GM12878 (cell line): ENCODE data around the gene CTXND1. TPM values are rescaled to one million over a fixed set of nuclear protein-coding genes. Genes with fewer than 3 reads are reported as not detected.

Experiments used
- ATAC-seq: fragments of 200-7000 bp; cut with Tn5 transposase; 3 replicates; pipeline ENCODE4 v1.9.1; 2020; ENCODE audit warnings: mild to moderate bottlenecking, moderate library complexity
- BruUV-seq: library from RNA; stranded (reverse); fragments of 400-500 nt; replicated peaks from 2 replicates; lab custom pipeline; 2021; lab: Mats Ljungman, UMichigan
- CTCF ChIA-PET: fragments of 300-600 bp; sonication (Branson Sonifier 250); formaldehyde crosslinking; extraction: SDS; loops from one replicate; lab custom pipeline; 2021; ENCODE audit warnings: inconsistent platforms; lab: Yijun Ruan, JAX
- POLR2A ChIA-PET: fragments of 350-600 bp; formaldehyde crosslinking; extraction: SDS; loops from one replicate; lab custom pipeline; 2021; ENCODE audit warnings: inconsistent platforms; lab: Charles Lee
- RAD21 ChIA-PET: fragments of 300-600 bp; sonication (Branson Sonifier 250); formaldehyde crosslinking; loops from one replicate; lab custom pipeline; 2023; ENCODE audit warnings: antibody characterized with exemption; ENCODE audit not compliant: unreplicated experiment; lab: Charles Lee
- SMC1A ChIA-PET: fragments of 300-600 bp; sonication (Branson Sonifier 250); formaldehyde crosslinking; loops from one replicate; lab custom pipeline; 2023; ENCODE audit not compliant: unreplicated experiment, uncharacterized antibody; lab: Charles Lee
- DNase-seq: peaks from one replicate; pipeline ENCODE4 v3.0.0-alpha.2; 2011; ENCODE audit warnings: low read depth, low spot score
- FAIRE-seq: peaks from 3 replicates; lab custom pipeline; 2011; peaks lifted over from hg19 to GRCh38; lab: Jason Lieb, UNC
- H2AFZ ChIP-seq: 2 replicates; pipeline ENCODE4 v1.6.0; 2011; ENCODE audit warnings: low read depth, low read length, control low read depth; ENCODE audit not compliant: control insufficient read depth
- H3K27ac ChIP-seq: 2 replicates; pipeline ENCODE4 v1.5.1; 2011; ENCODE audit warnings: control low read depth; ENCODE audit not compliant: control insufficient read depth, insufficient read depth
- H3K27me3 ChIP-seq, 2 experiments: replicated peaks in 1 of 2; 2 replicates each; pipeline versions ENCODE4 v1.6.0 to v1.6.1; 2011; ENCODE audit warnings: low read length in 1 of 2; ENCODE audit not compliant: control insufficient read depth in 2 of 2, insufficient read depth in 2 of 2
- H3K36me3 ChIP-seq, 2 experiments: 2 replicates each; pipeline ENCODE4 v1.5.1; 2011; ENCODE audit warnings: low read length in 1 of 2; ENCODE audit not compliant: control insufficient read depth in 2 of 2, insufficient read depth in 2 of 2
- H3K4me1 ChIP-seq: 2 replicates; pipeline ENCODE4 v1.6.1; 2011; ENCODE audit warnings: mild to moderate bottlenecking, low read length, moderate library complexity, mixed read lengths; ENCODE audit not compliant: control insufficient read depth, insufficient read depth
- H3K4me2 ChIP-seq: 2 replicates; pipeline ENCODE4 v1.6.0; 2011; ENCODE audit warnings: control low read depth; ENCODE audit not compliant: control insufficient read depth, insufficient read depth
- H3K4me3 ChIP-seq: fragments of 200-600 bp; sonication (generic); 2 replicates; pipeline ENCODE4 v1.5.1; 2016
- H3K79me2 ChIP-seq: 2 replicates; pipeline ENCODE4 v1.6.0; 2011; ENCODE audit warnings: low read length; ENCODE audit not compliant: control insufficient read depth, insufficient read depth
- H3K9ac ChIP-seq: 2 replicates; pipeline ENCODE4 v1.8.0; 2011; ENCODE audit warnings: low read length, control low read depth, mixed read lengths; ENCODE audit not compliant: control insufficient read depth, insufficient read depth
- H3K9me3 ChIP-seq: replicated peaks from 3 replicates; pipeline ENCODE4 v1.5.1; 2011; ENCODE audit warnings: mild to moderate bottlenecking, low read length; ENCODE audit not compliant: control insufficient read depth, insufficient read depth
- H4K20me1 ChIP-seq: 2 replicates; pipeline ENCODE4 v1.6.0; 2011; ENCODE audit not compliant: control insufficient read depth, insufficient read depth
- BCL11A ChIP-seq: IDR thresholded peaks from 2 replicates; pipeline ENCODE4 v1.6.1; 2011; ENCODE audit warnings: low read depth, low read length
- BCL3 ChIP-seq: IDR thresholded peaks from 2 replicates; pipeline ENCODE4 v1.6.1; 2011; ENCODE audit warnings: borderline replicate concordance, low read depth, mild to moderate bottlenecking, moderate library complexity, low read length; ENCODE audit not compliant: insufficient read depth, poor library complexity, severe bottlenecking
- FOS ChIP-seq: IDR thresholded peaks from 3 replicates; pipeline ENCODE4 v1.6.1; 2011; ENCODE audit warnings: borderline replicate concordance; ENCODE audit not compliant: insufficient read length; ENCODE audit errors: extremely low read depth
- FOXM1 ChIP-seq: IDR thresholded peaks from 2 replicates; pipeline ENCODE4 v1.6.1; 2012; ENCODE audit warnings: low read depth, mild to moderate bottlenecking, inconsistent platforms, low read length, moderate library complexity
- IKZF1 ChIP-seq: fragments of 450-650 bp; conservative IDR thresholded peaks from 2 replicates; pipeline ENCODE4 v1.6.1; 2017; ENCODE audit warnings: antibody characterized with exemption, mild to moderate bottlenecking
- IRF3 ChIP-seq: fragments of 450-650 bp; IDR thresholded peaks from 2 replicates; pipeline ENCODE4 v1.6.1; 2014; ENCODE audit warnings: mild to moderate bottlenecking
- NFYB ChIP-seq: IDR thresholded peaks from 2 replicates; pipeline ENCODE4 v1.6.1; 2011; ENCODE audit warnings: low read depth, mild to moderate bottlenecking, low read length, improper control_type of control experiment, moderate library complexity; ENCODE audit not compliant: insufficient read depth
- PKNOX1 ChIP-seq: fragments of 450-650 bp; IDR thresholded peaks from 2 replicates; pipeline ENCODE4 v1.6.1; 2016; ENCODE audit warnings: mild to moderate bottlenecking
- SPI1 ChIP-seq: IDR thresholded peaks from 2 replicates; pipeline ENCODE4 v1.6.1; 2011; ENCODE audit warnings: low read depth, mild to moderate bottlenecking, low read length, moderate library complexity, borderline replicate concordance; ENCODE audit not compliant: insufficient read depth
- USF2 ChIP-seq: IDR thresholded peaks from 2 replicates; pipeline ENCODE4 v1.6.1; 2011; ENCODE audit warnings: low read depth, low read length, improper control_type of control experiment, borderline replicate concordance
- ZNF592 ChIP-seq: fragments of 450-650 bp; IDR thresholded peaks from 2 replicates; pipeline ENCODE4 v1.6.1; 2017; ENCODE audit warnings: mild to moderate bottlenecking, moderate library complexity
- ZZZ3 ChIP-seq: IDR thresholded peaks from 2 replicates; pipeline ENCODE4 v1.6.1; 2011; ENCODE audit warnings: low read depth; ENCODE audit not compliant: control insufficient read depth, insufficient read length
- WGBS: methylation state at CpG from one replicate; pipeline ENCODE4 v1.1.6; 2016; ENCODE audit warnings: low lambda C conversion rate; ENCODE audit not compliant: insufficient replicate concordance, insufficient coverage; ENCODE audit errors: missing lambda C conversion rate; 5-methylcytosine and 5-hydroxymethylcytosine counted together
- in situ Hi-C: fragments of 300-500 bp; cut with MboI; formaldehyde crosslinking; loops from 9 replicates; pipeline ENCODE4 v1.14.3; 2018; ENCODE audit warnings: mixed read lengths
- intact Hi-C: fragments of 100-400 bp; cut with micrococcal nuclease; formaldehyde crosslinking; loops from one replicate; pipeline ENCODE4 v1.14.2; 2022; ENCODE audit not compliant: unreplicated experiment
- polyA plus RNA-seq, 11 experiments: library from polyadenylated mRNA; depleted of rRNA in 4 of 11; unstranded in 6 of 11; stranded (reverse) in 5 of 11; fragments of >200 nt; fragmentation: Nextera tagmentation in 4 of 11; fragmentation: Illumina TruSeq in 1 of 11; extraction: Ambion mirVana in 4 of 11; extraction: Trizol in 1 of 11; gene quantifications; 1 replicate in 1 of 11; 2 replicates in 10 of 11; pipeline versions ENCODE4 v1.2.1 to v1.2.3, GENCODE V29; 2011 to 2016; ENCODE audit warnings: inconsistent platforms in 2 of 11, missing spikeins in 2 of 11, low read depth in 1 of 11
- total RNA-seq, 4 experiments: library from RNA; depleted of rRNA in 3 of 4; stranded (reverse); fragments of >200 nt in 3 of 4; fragmentation: Illumina TruSeq in 1 of 4; extraction: Trizol in 1 of 4; gene quantifications; 2 replicates each; pipeline versions ENCODE4 v1.2.1 to v1.2.3, GENCODE V29; 2013 to 2021

Gene CTXND1
- total and polyA plus RNA-seq, 10 of the 15 experiments (the other 5 are each of a cell fraction or from before 2014, with no cell fraction given), result under 0.01 to 0.03 (median 0.02) TPM; not detected in 7

- Histone ChIP-seq H3K36me3 (peaks cover 0 to 5% of the 10 kb centered on the region in 2 experiments; a peak in 3 of 4 replicates), H3K4me2 (no peak overlapping the region), H3K27ac (no peak overlapping the region), H3K9me3 (no peaks in the 10 kb centered on the region), H3K4me3 (no peak overlapping the region), H3K27me3 (no peaks in the 10 kb centered on the region), H3K9ac (no peak overlapping the region), H3K4me1 (no peaks in the 10 kb centered on the region), H4K20me1 (no peaks in the 10 kb centered on the region), H3K79me2 (no peaks in the 10 kb centered on the region), H2AFZ (no peak overlapping the region)
- WGBS, result 68% methylated on average over 17 of the region's 17 CpGs
- BruUV-seq, result no TSS peak
- intact Hi-C loops, result loop anchor here (10.0 kb wide), 2 partner anchors 284 to 404 kb away; partner anchors contain the start of gene MTHFS
- DNase-seq (no peak), FAIRE-seq (no peak), ATAC-seq (no peak)
- RAD21 ChIA-PET, result no interaction called here
- POLR2A ChIA-PET, result no interaction called here
- SMC1A ChIA-PET, result no interaction called here
- CTCF ChIA-PET, result interaction anchor here (0.6 kb wide), 1 partner anchor 326 kb away, joined by 3 read pairs; no protein-coding TSS in a partner anchor
- in situ Hi-C loops, result loop anchor here (10.0 kb wide), 2 partner anchors 404 to 794 kb away; no protein-coding TSS in a partner anchor
- TF ChIP-seq IKZF1 (no peak), FOS (no peak), ZZZ3 (no peak), SPI1 (no peak), ZNF592 (no peak), FOXM1 (no peak), PKNOX1 (no peak), NFYB (no peak), USF2 (no peak), BCL11A (no peak), IRF3 (no peak), BCL3 (no peak)
Measured at GRCh38 chr15:80179025-80179759, 72.8 kb downstream of the CTXND1 start.
